ENCODE measurements around the gene YIF1A.

DNA sequence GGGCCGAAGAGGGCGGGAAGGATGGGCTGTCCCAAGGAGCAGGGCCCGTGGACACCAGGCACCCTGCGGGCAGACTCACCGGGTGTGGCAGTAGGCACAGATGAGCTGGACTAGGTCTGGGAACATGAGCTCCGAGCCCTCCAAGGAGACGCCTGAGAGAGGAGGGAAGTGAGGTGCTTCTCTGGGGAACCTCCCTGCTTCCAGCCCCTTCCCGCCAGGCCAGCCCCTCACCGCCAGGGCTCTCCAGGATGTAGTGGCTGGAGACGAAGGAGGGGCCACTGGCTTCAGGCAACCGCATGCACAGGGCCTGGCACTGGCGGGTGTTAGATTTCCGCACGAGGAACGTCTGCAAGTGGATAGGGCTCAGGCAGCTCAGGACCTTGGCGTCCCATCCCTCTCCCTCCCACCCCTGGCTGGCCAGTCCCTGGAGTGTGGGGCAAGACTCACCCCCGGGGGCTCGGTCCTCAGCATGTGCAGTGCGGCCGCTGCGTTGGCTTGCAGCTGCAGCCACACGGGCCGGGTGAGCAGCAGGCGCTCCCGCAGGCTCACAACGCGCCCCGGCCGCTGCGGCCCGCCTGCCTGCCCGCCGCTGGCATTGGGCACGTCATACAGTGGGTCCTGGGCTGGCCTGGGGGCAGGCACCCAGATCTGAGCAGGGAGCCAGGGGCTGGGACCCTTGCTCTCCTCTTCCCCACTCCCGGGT is 46.7 kb upstream of the YIF1A start:
- TF ChIP-seq, protein P1, sequence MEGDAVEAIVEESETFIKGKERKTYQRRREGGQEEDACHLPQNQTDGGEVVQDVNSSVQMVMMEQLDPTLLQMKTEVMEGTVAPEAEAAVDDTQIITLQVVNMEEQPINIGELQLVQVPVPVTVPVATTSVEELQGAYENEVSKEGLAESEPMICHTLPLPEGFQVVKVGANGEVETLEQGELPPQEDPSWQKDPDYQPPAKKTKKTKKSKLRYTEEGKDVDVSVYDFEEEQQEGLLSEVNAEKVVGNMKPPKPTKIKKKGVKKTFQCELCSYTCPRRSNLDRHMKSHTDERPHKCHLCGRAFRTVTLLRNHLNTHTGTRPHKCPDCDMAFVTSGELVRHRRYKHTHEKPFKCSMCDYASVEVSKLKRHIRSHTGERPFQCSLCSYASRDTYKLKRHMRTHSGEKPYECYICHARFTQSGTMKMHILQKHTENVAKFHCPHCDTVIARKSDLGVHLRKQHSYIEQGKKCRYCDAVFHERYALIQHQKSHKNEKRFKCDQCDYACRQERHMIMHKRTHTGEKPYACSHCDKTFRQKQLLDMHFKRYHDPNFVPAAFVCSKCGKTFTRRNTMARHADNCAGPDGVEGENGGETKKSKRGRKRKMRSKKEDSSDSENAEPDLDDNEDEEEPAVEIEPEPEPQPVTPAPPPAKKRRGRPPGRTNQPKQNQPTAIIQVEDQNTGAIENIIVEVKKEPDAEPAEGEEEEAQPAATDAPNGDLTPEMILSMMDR (IDR thresholded peaks at IDR 0.05) = no peak
- TF ChIP-seq POLR2A (IDR thresholded peaks at IDR 0.05) = no peak
